HepG2 (cell line): ENCODE data around the gene E2F3. TPM values are rescaled to one million over a fixed set of nuclear protein-coding genes. Genes with fewer than 3 reads are reported as not detected.
A peak's percentile ranks its signal among the peaks of the same experiment; 100 is the strongest.

ENCODE experiments used
- ATF1 ChIP-seq: IDR thresholded peaks from 2 replicates; pipeline ENCODE4 v1.6.1; 2016; ENCODE audit warnings: mild to moderate bottlenecking, control low read depth
- BHLHE40 ChIP-seq: IDR thresholded peaks from 2 replicates; pipeline ENCODE4 v1.6.1; 2011; ENCODE audit warnings: low read length, improper control_type of control experiment
- CERS6 ChIP-seq: sonication (generic); formaldehyde crosslinking; IDR thresholded peaks from 2 replicates; pipeline ENCODE4 v1.5.0; 2020; ENCODE audit warnings: missing genetic modification reagents
- FOSL1 ChIP-seq: sonication (generic); formaldehyde crosslinking; IDR thresholded peaks from 2 replicates; pipeline ENCODE4 v1.9.0; 2021; ENCODE audit warnings: missing genetic modification reagents, borderline replicate concordance
- GATA4 ChIP-seq: sonication (generic); IDR thresholded peaks from 2 replicates; pipeline ENCODE4 v1.6.1; 2016; ENCODE audit warnings: antibody characterized with exemption, low read depth, borderline replicate concordance
- KDM3A ChIP-seq: IDR thresholded peaks from 2 replicates; pipeline ENCODE4 v1.6.1; 2018; ENCODE audit warnings: low read depth, missing compliant biosample characterization
- MED1 ChIP-seq: sonication (generic); formaldehyde crosslinking; IDR thresholded peaks from 2 replicates; pipeline ENCODE4 v1.4.0; 2020; ENCODE audit warnings: missing genetic modification reagents
- NFIC ChIP-seq: IDR thresholded peaks from 2 replicates; pipeline ENCODE4 v1.6.1; 2012; ENCODE audit warnings: mild to moderate bottlenecking, low read length, inconsistent platforms
- POGK ChIP-seq: sonication (generic); formaldehyde crosslinking; conservative IDR thresholded peaks from 2 replicates; pipeline ENCODE4 v1.8.0; 2022; ENCODE audit warnings: mild to moderate bottlenecking, moderate library complexity, missing genetic modification reagents
- SMYD3 ChIP-seq: sonication (generic); formaldehyde crosslinking; IDR thresholded peaks from 2 replicates; pipeline ENCODE4 v1.8.1; 2023; ENCODE audit warnings: mild to moderate bottlenecking, missing genetic modification reagents
- SP140L ChIP-seq: sonication (generic); formaldehyde crosslinking; IDR thresholded peaks from 2 replicates; pipeline ENCODE4 v1.4.0; 2020; ENCODE audit warnings: missing genetic modification reagents, borderline replicate concordance
- SRSF1 ChIP-seq: fragments of 200-400 bp; formaldehyde crosslinking; optimal IDR thresholded peaks from 2 replicates; pipeline ENCODE3; 2017; ENCODE audit warnings: mild to moderate bottlenecking, low read depth, low read length, moderate library complexity
- U2AF1 ChIP-seq: fragments of 200-400 bp; formaldehyde crosslinking; optimal IDR thresholded peaks from 2 replicates; pipeline ENCODE3; 2017; ENCODE audit warnings: mild to moderate bottlenecking, low read depth, low read length
- XRCC5 ChIP-seq: fragments of 200-400 bp; formaldehyde crosslinking; optimal IDR thresholded peaks from 2 replicates; pipeline ENCODE3; 2017; ENCODE audit warnings: mild to moderate bottlenecking, low read length
- ZBTB21 ChIP-seq: sonication (generic); formaldehyde crosslinking; IDR thresholded peaks from 2 replicates; pipeline ENCODE4 v1.4.0; 2020; ENCODE audit warnings: missing genetic modification reagents
- ZFP36 ChIP-seq: fragments of 150-350 bp; IDR thresholded peaks from 2 replicates; pipeline ENCODE4 v1.6.1; 2018; ENCODE audit warnings: borderline replicate concordance, low read length, low read depth; ENCODE audit not compliant: partially characterized antibody
- ZIK1 ChIP-seq: sonication (generic); formaldehyde crosslinking; IDR thresholded peaks from 2 replicates; pipeline ENCODE4 v1.5.0; 2020; ENCODE audit warnings: mild to moderate bottlenecking, low read depth, missing genetic modification reagents, borderline replicate concordance
- ZNF160 ChIP-seq: sonication (generic); formaldehyde crosslinking; IDR thresholded peaks from 2 replicates; pipeline ENCODE4 v1.8.0; 2022; ENCODE audit warnings: mild to moderate bottlenecking, inconsistent platforms, missing genetic modification reagents
- ZNF205 ChIP-seq: IDR thresholded peaks from 2 replicates; pipeline ENCODE4 v1.6.1; 2018; ENCODE audit warnings: missing biosample characterization, missing genetic modification reagents
- ZNF33A ChIP-seq: sonication (generic); formaldehyde crosslinking; IDR thresholded peaks from 2 replicates; pipeline ENCODE4 v1.5.1; 2020; ENCODE audit warnings: missing genetic modification reagents, mild to moderate bottlenecking, moderate library complexity, borderline replicate concordance
- ZNF484 ChIP-seq: sonication (generic); formaldehyde crosslinking; IDR thresholded peaks from 2 replicates; pipeline ENCODE4 v1.5.1; 2020; ENCODE audit warnings: mild to moderate bottlenecking, low read depth, missing genetic modification reagents, borderline replicate concordance
- ZNF558 ChIP-seq: sonication (generic); formaldehyde crosslinking; IDR thresholded peaks from 2 replicates; pipeline ENCODE4 v1.9.0; 2022; ENCODE audit warnings: mild to moderate bottlenecking, missing genetic modification reagents, borderline replicate concordance
- ZNF660 ChIP-seq: sonication (generic); formaldehyde crosslinking; IDR thresholded peaks from 2 replicates; pipeline ENCODE4 v1.5.1; 2020; ENCODE audit warnings: mild to moderate bottlenecking, low read depth, missing genetic modification reagents, borderline replicate concordance
- ZSCAN20 ChIP-seq: sonication (generic); formaldehyde crosslinking; IDR thresholded peaks from 2 replicates; pipeline ENCODE4 v1.4.0; 2020; ENCODE audit warnings: missing genetic modification reagents, mild to moderate bottlenecking, borderline replicate concordance
- ZSCAN29 ChIP-seq: sonication (generic); formaldehyde crosslinking; conservative IDR thresholded peaks from 2 replicates; pipeline ENCODE4 v1.4.0; 2020; ENCODE audit warnings: mild to moderate bottlenecking, missing genetic modification reagents
- ZSCAN5A ChIP-seq: sonication (generic); formaldehyde crosslinking; IDR thresholded peaks from 2 replicates; pipeline ENCODE4 v1.8.0; 2022; ENCODE audit warnings: mild to moderate bottlenecking, missing genetic modification reagents, borderline replicate concordance
- polyA plus RNA-seq, 8 experiments: library from polyadenylated mRNA; depleted of rRNA in 3 of 8; stranded (reverse) in 7 of 8; unstranded in 1 of 8; fragments of >200 nt; fragmentation: Illumina TruSeq in 4 of 8; extraction: Trizol in 4 of 8; gene quantifications; 2 replicates each; pipeline versions ENCODE4 v1.2.1 to v1.2.3, GENCODE V29; 2011 to 2016; ENCODE audit warnings: low read depth in 4 of 8, missing spikeins in 1 of 8, mixed read lengths in 1 of 8; ENCODE audit not compliant: insufficient read depth in 1 of 8
- total RNA-seq, 5 experiments: library from RNA; depleted of rRNA; stranded (reverse); fragments of >200 nt; fragmentation: Illumina TruSeq; extraction: Trizol; gene quantifications; 2 replicates each; pipeline ENCODE4 v1.2.3, GENCODE V29; 2016; ENCODE audit warnings: low read depth in 1 of 5

The E2F3 gene
- total and polyA plus RNA-seq, 2 of the 13 experiments (the other 11 are each of a cell fraction or from before 2014, with no cell fraction given) = 8.5 to 12.7 TPM

GRCh38 chr6:20401205-20402091, at the start of gene E2F3 (continued):
- TF ChIP-seq SP140L (CRISPR knock-in tag) (peak; percentile 25; the same call in 1 of the 2 replicates), ZNF205 (CRISPR knock-in tag) (peak; percentile 62; the same call in 1 of the 2 replicates), NFIC (no peak), ZSCAN5A (CRISPR knock-in tag) (peak; percentile 94), ZSCAN20 (CRISPR knock-in tag) (peak; percentile 99), ZNF558 (CRISPR knock-in tag) (peak; percentile 69; the same call in 1 of the 2 replicates), ZNF160 (CRISPR knock-in tag) (peak; percentile 79), GATA4 (no peak), ZSCAN29 (CRISPR knock-in tag) (no peak), ZBTB21 (peak; percentile 60; the same call in 1 of the 2 replicates), SRSF1 (peak; percentile 87), U2AF1 (no peak), SMYD3 (peak; percentile 95; the same call in 1 of the 2 replicates), ZIK1 (peak; percentile 92; the same call in 1 of the 2 replicates), ZNF33A (CRISPR knock-in tag) (no peak), ZFP36 (no peak), KDM3A (CRISPR knock-in tag) (peak; percentile 24; the same call in 1 of the 2 replicates), POGK (CRISPR knock-in tag) (peak; percentile 96), ATF1 (CRISPR knock-in tag) (no peak; the same call in 1 of the 2 replicates), ZNF660 (CRISPR knock-in tag) (no peak), BHLHE40 (no peak), MED1 (CRISPR knock-in tag) (peak; percentile 63), XRCC5 (no peak), CERS6 (CRISPR knock-in tag) (0 out of 2 replicates have a peak, but pooled peaks have one; percentile 72), ZNF484 (CRISPR knock-in tag) (no peak; the same call in 1 of the 2 replicates), FOSL1 (CRISPR knock-in tag) (no peak; the same call in 1 of the 2 replicates)
